Measurements from ENCODE around the gene SEMA3D. TPM values are rescaled to one million over a fixed set of nuclear protein-coding genes. Genes with fewer than 3 reads are reported as not detected.

The SEMA3D gene
- total and polyA plus RNA-seq, 11 donors, result 0.10 to 8.6 (median 0.88) TPM

DNA sequence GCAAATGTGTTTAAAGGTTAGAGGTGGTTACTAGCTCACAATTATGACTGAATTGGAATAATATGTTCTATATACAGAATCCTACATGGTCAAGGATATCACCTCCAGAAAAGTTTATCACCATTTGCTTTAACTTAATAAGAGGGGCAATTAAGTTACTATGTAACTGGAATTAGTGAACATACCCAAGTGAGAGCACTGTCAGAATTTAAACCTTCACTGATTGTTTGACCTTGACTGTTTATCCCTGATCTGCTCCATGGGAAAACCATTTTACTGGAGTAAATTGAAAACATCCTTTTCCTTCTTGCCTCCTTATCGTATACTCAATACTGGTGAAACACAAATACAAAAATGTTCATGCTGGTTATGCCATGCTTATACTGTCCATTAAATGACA lies 107.4 kb downstream of the SEMA3D start:
- DNase-seq (no peak), ATAC-seq (no peak)
- intact Hi-C loops (cut with DNase I), result no loop called here
- WGBS, 4 donors, result 78 to 87% (median 85%) methylated on average over 1 of the region's 1 CpG
- H3K27me3 ChIP-seq, result no peaks in the 10 kb centered on the region
- no peaks in the 10 kb centered on the region for H3K36me3 ChIP-seq
- no peak overlapping the region for H3K27ac ChIP-seq
- H3K9me3 ChIP-seq, result no peaks in the 10 kb centered on the region
- no peak for TF ChIP-seq POLR2A (IDR thresholded peaks at IDR 0.05)
- TF ChIP-seq, protein P1, sequence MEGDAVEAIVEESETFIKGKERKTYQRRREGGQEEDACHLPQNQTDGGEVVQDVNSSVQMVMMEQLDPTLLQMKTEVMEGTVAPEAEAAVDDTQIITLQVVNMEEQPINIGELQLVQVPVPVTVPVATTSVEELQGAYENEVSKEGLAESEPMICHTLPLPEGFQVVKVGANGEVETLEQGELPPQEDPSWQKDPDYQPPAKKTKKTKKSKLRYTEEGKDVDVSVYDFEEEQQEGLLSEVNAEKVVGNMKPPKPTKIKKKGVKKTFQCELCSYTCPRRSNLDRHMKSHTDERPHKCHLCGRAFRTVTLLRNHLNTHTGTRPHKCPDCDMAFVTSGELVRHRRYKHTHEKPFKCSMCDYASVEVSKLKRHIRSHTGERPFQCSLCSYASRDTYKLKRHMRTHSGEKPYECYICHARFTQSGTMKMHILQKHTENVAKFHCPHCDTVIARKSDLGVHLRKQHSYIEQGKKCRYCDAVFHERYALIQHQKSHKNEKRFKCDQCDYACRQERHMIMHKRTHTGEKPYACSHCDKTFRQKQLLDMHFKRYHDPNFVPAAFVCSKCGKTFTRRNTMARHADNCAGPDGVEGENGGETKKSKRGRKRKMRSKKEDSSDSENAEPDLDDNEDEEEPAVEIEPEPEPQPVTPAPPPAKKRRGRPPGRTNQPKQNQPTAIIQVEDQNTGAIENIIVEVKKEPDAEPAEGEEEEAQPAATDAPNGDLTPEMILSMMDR (IDR thresholded peaks at IDR 0.05), result no peak
- H3K4me1 ChIP-seq, result no peaks in the 10 kb centered on the region
- H3K4me3 ChIP-seq, result no peak overlapping the region

DNA sequence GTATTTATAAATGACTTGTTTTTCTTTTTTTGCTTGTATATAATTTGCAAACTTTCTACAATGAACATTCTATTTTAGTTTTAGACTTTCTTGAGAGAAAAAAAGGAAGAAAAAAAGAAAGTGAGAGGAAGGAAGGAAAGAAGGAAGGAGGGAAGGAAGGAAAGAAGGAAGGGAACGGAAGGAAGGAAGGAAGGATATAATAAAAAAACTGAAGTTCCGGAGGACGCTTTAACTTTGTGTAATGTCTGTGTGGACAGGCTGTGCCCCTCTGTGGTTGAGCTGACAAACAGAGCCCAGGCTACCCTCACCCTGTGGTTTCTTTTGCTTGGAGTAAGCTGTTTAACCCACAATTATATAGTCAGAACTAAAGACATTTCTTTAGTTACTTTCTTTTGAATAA lies 108.7 kb downstream of the SEMA3D start:
- ATAC-seq, result no peak
- Histone ChIP-seq H3K9me3 (no peaks in the 10 kb centered on the region), H3K36me3 (no peaks in the 10 kb centered on the region), H3K4me3 (no peak overlapping the region), H3K4me1 (no peaks in the 10 kb centered on the region), H3K27me3 (no peaks in the 10 kb centered on the region), H3K27ac (no peak overlapping the region)
- 45 to 53% (median 50%) methylated on average over 3 of the region's 3 CpGs for WGBS, 4 donors
- TF ChIP-seq POLR2A (IDR thresholded peaks at IDR 0.05), result no peak
- TF ChIP-seq, protein P1 (IDR thresholded peaks at IDR 0.05), result no peak
- DNase-seq, result no peak
- intact Hi-C loops (cut with DNase I), result no loop called here

DNA sequence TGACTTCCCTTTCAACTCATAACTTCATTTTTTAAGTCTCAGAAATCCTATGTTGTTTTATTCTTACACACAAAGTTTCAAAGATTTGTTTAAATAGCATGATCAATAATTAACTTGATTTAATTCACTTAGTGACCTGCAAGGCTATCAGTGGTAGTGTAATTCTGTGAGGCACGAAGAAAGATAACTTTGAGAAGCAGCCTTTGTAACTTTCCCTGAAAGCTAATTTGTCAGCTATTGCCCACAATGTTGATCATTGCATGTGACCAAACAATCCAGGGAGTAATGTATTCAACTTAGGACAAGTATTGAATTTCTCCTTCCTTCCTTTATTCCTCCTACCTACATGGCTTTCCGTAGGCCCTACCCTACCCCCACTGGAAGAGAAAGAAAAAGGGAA lies 111.0 kb downstream of the SEMA3D start:
- DNase-seq (no peak), ATAC-seq (no peak)
- H3K4me1 ChIP-seq, result no peaks in the 10 kb centered on the region
- intact Hi-C loops (cut with DNase I), result no loop called here
- H3K36me3 ChIP-seq, result no peaks in the 10 kb centered on the region
- WGBS, 4 donors, result 78 to 87% (median 84%) methylated on average over 2 of the region's 2 CpGs
- H3K9me3 ChIP-seq, result no peaks in the 10 kb centered on the region
- TF ChIP-seq, protein P1 (IDR thresholded peaks at IDR 0.05), result no peak
- no peak for TF ChIP-seq POLR2A (IDR thresholded peaks at IDR 0.05)
- H3K27me3 ChIP-seq, result no peaks in the 10 kb centered on the region
- no peak overlapping the region for H3K4me3 ChIP-seq
- H3K27ac ChIP-seq, result no peak overlapping the region

DNA sequence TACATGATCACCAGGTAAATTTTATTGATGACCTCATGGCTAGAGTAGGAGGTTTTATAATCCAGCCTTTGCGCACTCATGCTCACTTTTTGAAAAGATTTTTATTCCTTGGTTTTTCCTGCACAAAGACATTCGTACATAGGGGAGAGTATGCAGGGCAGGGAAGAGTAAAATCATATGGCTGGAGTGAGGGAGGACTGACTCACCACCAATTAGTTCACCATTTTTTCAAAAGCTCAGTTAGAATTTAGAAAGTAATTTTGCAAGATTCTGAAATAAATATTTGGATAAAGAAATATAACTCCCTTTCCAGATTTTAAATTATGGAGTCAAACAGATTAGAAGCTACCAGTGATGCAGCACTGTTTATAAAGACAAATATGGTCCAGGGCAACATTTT lies 111.9 kb downstream of the SEMA3D start:
- no peaks in the 10 kb centered on the region for H3K4me1 ChIP-seq
- H3K27ac ChIP-seq, result no peak overlapping the region
- ATAC-seq (no peak), DNase-seq (no peak)
- no peaks in the 10 kb centered on the region for H3K36me3 ChIP-seq
- TF ChIP-seq, protein P1 (IDR thresholded peaks at IDR 0.05), result no peak
- no peak for TF ChIP-seq POLR2A (IDR thresholded peaks at IDR 0.05)
- WGBS, 4 donors, result 85 to 96% (median 90%) methylated on average over 2 of the region's 2 CpGs
- intact Hi-C loops (cut with DNase I), result no loop called here
- no peaks in the 10 kb centered on the region for H3K9me3 ChIP-seq
- H3K4me3 ChIP-seq, result no peak overlapping the region
- no peaks in the 10 kb centered on the region for H3K27me3 ChIP-seq
